Hepatocyte (in vitro differentiated cells): ENCODE data around the gene AKT2.

Experiments used
- EZH2 ChIP-seq: fragments of 200-600 bp; sonication (generic); IDR thresholded peaks from 2 replicates; pipeline ENCODE4 v1.6.1; 2016; ENCODE audit warnings: antibody characterized with exemption, mild to moderate bottlenecking, borderline replicate concordance
- TF ChIP-seq, protein P1 (sequence below): fragments of 200-600 bp; sonication (generic); IDR thresholded peaks from 2 replicates; pipeline ENCODE4 v1.5.1; 2016; ENCODE audit warnings: antibody characterized with exemption, mild to moderate bottlenecking; ENCODE audit not compliant: poor library complexity

DNA sequence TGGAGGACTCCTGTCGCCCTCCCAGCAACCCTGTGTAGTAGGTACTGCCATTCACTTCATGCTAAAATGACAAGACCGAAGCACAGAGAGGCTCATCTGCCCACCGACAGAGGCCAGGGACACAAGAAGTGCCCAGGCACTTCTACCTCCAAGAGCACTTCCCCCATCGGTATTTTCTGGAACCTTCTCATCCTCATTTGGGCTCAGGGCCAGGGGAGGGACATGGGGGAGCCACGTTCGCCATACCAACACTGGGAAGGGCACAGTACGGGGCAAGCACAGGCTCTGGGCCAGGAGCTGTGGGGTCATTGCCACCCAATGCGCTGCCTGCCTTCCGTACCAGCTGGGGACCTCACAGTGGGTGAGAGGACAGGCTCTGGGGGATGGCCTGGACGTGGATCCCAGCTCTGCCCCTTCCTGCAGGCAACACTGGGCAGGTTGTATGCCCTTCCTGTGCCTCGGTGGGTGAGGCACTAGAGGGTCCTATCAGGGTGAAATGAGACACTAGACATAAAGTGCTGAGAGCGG lies 37.3 kb downstream of the AKT2 start:
- TF ChIP-seq, protein P1, sequence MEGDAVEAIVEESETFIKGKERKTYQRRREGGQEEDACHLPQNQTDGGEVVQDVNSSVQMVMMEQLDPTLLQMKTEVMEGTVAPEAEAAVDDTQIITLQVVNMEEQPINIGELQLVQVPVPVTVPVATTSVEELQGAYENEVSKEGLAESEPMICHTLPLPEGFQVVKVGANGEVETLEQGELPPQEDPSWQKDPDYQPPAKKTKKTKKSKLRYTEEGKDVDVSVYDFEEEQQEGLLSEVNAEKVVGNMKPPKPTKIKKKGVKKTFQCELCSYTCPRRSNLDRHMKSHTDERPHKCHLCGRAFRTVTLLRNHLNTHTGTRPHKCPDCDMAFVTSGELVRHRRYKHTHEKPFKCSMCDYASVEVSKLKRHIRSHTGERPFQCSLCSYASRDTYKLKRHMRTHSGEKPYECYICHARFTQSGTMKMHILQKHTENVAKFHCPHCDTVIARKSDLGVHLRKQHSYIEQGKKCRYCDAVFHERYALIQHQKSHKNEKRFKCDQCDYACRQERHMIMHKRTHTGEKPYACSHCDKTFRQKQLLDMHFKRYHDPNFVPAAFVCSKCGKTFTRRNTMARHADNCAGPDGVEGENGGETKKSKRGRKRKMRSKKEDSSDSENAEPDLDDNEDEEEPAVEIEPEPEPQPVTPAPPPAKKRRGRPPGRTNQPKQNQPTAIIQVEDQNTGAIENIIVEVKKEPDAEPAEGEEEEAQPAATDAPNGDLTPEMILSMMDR = no peak
- TF ChIP-seq EZH2 = no peak
